Central memory CD4-positive, alpha-beta T cell (primary cell): ENCODE measurements around the gene PPARG.

ENCODE experiments used
- DNase-seq: peaks from one replicate; pipeline ENCODE4 v3.0.0; 2022

PPARG gene

DNA sequence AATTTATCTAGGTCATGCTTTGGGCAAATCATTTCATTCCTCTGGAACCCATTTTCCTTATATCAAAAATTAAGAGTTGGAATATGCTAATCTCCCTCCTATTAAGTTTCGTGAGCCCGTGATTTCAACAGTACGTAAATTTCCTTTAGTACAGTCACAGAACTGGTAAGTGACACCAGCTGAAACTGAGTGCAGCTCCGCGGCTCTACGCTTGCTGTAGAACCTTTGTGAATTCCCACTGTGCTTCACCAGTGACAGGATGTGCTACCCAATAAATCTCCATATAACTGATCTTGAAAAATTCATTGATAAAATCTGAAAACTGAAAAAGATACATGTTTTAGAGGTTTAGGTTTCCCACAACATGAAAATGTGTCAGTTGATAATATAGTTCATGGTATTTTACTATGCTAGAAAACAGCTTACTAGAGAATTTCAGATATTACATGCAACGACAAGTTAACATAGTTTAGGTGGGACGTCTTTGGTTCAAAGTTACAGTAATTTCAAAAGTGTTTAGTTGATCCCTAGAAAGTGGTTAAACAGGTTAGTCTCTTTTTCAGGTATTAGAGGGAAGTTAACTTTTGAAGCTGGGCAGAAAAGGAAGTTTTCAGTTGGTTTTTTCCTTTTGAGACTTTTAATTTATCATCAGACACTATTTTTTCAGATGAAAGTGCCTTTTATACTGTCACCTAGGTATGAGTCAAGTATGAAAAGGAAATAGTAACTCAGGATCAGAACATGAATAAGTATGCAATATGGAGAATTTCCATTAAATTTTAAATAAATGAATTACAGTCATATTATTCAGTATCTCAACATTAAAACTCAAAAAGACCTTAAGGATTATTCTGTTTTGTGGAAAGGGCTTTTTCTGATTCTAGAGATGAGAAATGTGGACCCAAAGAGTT is 57.0 kb downstream of the PPARG start:
- no peak for DNase-seq

DNA sequence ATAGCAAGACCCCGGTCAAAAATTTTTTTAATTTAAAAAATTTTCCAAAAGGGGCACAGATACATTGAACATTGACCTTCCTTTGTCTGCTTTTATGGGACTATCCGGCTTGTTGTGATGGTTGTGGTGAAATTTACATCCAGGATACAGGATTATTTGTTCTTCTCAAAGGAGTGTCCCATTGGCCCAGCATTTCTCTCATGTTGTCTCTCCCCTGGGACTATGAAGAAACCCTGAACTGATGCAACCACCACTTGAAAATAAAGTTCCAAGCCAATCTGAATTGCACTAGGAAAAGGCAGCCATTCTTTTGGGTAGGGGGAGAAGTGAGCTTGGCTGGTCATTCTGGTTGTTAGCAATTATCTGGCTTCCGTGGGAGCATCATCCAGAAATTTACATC is 58.4 kb downstream of the PPARG start:
- no peak for DNase-seq

DNA sequence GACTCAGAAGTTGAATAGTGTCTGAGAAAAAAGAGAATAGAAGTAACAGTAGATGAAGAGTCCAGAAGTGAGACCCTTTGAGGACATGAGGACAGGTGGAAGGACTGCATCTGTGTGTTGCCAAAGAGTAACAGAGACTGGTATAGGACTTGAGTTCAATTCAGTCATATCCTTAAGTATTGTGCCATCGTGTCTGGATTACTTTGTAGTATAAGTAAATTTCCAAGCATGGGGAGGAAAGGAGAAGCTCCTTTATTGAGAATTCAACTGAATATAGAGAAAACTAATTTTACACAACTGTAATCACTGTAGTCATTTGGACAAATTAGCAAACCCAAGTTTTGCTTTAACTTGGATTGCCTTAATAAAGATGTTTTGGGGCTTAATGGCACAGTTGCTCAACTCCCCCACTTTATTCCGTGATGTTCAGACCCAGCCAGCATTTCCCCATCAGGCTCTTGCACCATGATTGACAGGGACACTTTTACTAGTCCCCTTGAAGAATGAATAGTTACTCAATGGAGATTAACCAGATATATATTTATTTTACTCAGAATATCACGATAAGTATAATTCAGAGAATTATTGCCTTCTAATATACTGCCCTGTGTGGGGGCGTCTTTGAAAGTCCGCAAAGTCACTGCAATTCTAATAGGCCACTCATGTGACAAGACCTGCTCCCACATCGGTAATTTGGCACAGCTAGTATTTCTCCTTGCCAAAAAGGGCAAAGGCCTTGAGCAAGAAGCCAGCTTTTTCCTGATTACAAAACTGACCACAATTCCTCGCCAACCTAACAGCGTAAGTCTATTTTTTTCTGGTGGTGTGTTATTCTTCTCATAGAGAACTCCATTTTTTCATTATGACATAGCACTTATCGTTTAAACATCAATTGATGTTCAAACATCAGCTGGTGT is 61.3 kb downstream of the PPARG start:
- no peak for DNase-seq

- DNase-seq, result no peak
Observed at GRCh38 chr3:12351145-12351544, 62.3 kb downstream of the PPARG start.

DNA sequence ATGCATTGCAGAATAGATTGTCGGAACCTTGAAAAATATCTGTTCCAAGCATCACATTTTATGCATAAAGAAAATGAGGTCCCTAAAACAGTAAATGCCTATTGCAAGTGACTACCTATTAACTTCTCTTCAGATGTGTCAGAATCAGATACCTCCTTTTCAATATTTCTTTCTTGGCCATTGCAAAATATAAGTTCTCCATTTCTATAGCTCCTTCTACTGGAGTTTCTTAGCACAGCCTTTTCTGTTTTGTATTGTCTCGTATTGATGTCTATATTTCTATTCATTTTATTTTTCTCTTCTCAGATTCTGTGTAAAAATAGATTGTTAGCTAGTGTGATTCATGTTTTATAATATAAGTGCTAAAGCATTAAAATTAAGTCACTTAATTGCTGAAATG is 63.4 kb downstream of the PPARG start:
- DNase-seq, result no peak

DNA sequence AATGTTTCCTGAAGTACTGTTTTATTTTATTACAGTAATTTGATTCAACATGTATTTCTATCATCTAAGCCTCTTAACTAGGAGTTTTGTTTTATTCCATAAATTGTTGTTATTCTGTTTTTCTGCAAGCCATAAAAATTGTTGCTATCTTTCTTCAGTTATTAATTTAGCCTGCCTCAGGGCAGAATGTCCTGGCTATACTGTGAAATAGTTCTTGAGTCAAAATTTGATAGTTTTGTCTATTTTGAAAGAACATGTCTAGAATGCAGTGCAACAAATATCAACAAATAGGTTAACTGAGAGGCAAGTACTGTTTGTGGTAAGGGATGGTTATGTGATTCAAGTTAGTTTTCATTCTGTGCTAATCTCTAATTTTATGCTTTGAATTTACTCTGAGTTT is 63.9 kb downstream of the PPARG start:
- DNase-seq, result no peak

DNA sequence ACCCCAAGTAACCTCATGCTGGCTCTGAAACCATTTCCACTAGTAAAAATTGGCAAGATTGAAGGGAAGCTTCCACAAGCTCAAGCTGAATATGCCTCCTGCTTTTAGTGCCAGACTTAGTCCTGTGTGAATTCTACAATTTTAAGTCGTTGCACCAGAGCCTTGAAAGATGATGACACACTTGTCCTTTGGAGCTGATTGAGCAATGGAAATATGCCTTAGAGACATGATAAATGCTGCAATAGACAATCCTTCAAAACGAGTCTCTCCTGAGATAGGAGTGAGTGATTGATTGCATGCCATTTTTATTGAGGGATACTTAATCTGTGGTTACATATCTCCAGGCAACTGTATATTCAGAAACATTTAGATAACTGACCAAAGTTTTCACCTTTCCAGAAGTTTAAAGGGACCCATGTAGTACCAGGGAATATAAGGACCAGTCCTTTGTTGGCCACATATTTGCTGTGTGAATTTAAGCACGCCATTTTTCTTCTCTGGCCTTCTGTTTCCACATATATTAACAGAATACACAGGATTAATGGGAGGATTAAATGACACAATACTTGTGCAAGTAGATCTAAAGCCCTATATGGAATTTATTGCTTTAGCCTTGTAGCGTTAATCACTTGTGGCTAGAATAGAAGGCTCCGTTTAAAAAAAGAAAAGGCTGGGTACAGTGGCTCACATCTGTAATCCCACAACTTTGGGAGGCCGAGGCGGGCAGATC is 65.1 kb downstream of the PPARG start:
- no peak for DNase-seq

DNA sequence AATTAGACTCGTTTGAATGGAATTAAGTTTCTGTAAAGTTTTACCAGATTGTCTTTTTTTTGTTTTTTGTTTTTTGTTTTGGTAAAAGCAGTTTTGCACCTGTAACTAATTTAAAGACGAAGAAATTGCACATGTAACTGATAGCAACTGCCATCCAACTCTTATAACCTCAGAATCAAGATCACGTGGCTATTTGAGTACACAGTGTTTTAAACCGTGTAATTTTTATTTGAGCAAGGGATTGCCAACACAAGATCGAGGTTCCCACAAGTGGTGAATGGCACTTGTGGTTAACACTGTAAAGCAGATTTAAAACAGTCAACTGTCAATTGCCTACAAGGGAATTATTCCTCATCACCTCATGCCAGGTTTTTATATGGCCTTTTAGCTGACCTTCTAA is 67.3 kb downstream of the PPARG start:
- no peak for DNase-seq

DNA sequence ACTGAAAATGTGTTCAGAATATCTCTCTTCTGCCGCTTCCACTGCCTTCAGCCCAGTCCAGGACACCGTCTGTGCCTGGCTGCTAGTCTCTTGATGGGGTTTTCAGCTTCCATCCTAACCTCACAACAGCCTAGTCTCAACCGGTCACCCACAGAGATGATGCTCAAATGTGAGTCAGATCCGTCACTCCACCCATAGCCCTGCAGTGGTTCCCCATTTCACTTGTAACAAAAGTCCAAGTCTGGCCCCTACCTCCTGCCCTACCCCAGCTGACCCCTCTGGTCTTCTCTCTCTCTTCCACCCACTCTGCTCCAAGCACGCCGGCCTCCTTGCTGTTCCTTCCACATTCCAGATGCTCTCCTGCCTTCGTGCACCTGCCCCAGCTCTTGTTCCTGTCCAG is 68.1 kb downstream of the PPARG start:
- DNase-seq, result no peak

GRCh38 chr3:12357456-12357855 is 68.6 kb downstream of the PPARG start:
- no peak for DNase-seq

DNA sequence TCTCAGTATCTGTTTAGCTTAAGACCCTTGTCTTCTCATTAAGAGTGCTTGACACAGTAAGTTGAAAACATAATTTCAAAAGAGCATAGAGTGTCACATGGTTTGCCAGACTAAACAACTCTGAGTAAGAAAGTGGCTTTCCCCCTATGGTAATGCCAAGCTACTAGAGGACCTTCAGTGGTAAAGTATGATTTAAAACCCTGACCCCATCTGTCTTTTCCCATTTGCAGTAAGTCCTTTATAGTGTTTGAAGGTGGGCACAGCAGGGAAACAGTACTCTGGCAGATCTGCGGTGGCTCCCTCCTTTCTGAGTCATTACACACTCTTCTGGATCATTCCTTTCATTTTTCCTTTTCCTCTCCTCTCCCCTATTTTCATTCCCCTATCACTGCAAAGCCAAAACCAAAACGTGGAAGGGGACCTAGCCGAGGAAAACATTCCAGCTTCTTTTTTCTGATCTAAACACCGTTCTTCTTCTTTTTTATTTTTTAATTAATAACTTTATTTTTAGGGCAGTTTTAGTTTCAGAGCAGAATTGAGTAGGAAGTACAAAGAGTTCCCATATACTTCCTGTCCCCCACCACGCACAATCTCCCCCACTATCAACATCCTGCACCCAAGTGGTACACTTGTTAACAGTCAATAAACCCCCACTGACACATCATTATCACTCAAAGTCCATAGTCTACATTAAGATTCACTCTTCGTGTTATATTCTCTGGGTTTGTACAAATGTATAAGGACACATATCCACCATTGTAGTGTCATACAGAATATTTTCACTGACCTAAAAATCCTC is 74.7 kb downstream of the PPARG start:
- DNase-seq, result no peak

DNA sequence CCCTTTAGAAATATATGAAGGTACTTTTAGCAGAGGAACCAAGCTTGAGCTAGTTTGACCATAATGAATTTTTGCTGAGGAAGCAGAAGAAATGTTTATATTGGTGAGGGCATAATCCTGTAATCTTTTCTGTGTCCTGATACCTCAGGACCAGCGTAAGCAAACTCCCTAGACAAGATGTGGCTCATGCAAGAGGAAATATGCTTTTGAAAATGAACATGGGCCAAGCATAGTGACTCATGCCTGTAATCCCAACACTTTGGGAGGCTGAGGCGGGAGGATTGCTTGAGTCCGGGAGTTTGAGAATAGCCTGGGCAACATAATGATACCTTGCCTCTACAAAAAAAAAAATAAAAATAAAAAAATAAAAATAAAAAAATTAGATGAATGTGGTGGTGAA is 78.5 kb downstream of the PPARG start:
- no peak for DNase-seq

DNA sequence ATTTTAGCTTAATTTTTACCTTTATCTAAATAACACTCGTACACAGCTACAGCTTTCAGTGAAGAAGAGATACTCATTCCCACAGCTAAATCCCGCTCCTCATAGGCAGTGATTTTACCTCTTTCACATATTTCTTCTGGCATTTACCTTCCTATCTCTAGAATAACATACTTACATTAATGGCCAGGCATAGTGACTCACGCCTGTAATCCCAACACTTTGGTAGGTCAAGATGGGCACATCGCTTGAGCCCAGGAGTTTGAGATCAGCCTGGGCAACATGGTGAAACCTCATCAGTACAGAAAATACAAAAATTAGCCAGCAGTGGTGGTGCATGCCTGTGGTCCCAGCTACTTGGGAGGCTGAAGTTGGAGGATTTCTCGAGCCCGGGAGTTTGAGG is 80.2 kb downstream of the PPARG start:
- no peak for DNase-seq

GRCh38 chr3:12369598-12369997 is 80.7 kb downstream of the PPARG start:
- no peak for DNase-seq

- no peak for DNase-seq
Observed at GRCh38 chr3:12370758-12371157, 81.9 kb downstream of the PPARG start.

- DNase-seq, result no peak
Observed at GRCh38 chr3:12371525-12372140, 82.8 kb downstream of the PPARG start.

DNA sequence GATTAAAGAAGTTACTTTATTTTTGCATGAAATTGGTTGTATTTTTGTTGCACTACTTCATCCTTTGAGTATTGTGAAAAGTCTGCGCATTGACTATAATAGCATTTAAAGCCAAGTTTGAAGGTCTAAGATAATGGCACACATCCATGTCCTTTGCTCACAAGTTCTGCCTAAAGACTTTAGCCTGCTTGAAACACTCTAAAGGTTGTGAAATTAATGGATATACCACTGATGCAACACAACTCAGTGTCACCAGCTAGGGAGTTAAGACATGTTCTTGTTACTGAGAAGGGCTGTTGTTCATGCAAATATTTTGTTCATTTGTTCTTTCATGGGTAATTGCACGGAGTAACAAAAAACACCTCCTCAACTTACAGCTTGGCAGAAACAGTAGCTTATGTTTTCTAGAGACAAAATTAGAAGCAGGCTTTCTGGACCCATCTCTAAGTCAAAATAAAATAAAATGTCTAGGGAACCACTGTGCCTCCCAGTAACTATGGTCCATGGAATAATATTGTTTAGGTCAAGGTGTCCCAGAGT is 83.9 kb downstream of the PPARG start:
- no peak for DNase-seq

DNA sequence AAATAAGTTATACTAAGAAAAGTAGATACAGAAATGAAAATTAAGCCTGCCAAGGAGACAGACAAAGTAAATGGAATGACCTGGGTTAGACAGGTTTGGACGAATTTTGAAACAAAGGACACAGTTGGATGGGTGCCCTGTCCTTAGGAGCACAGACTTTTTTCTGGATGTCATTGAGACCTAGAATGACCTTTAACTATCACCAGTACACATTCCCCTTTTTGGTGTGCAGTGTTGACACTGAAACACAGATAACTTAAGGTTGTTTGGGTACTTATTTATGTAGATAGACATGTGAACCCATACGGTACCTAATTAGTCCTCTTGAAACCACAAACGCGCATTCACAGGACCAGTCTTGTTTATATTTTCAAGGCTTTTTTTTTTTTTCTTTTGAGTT is 86.7 kb downstream of the PPARG start:
- no peak for DNase-seq

DNA sequence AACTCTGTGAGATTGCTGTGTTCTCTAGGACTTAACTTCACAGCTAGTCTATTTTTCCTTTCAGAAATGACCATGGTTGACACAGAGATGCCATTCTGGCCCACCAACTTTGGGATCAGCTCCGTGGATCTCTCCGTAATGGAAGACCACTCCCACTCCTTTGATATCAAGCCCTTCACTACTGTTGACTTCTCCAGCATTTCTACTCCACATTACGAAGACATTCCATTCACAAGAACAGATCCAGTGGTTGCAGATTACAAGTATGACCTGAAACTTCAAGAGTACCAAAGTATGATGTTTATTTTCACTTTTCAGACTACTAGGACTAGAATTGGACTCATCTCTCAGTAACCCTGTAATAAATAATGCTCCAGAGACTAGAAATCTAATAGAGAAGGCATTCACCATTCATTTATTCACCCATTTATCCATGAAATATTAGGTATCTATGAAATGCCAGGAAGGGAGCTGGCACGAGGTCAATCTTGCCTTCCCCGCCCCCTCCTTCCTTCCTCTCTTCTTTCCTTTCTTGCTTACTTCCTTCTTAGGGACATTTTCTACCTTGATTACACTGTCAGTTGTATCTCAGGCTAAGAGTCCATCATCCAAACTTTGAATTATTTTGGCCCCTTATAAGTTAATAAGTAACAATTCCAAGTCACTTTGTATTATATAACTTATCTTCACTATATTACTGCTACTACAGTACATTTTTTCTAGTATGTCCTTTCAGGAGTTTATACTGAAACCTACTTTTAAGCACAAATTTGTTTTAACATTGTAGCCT is 91.0 kb downstream of the PPARG start:
- DNase-seq, result no peak

DNA sequence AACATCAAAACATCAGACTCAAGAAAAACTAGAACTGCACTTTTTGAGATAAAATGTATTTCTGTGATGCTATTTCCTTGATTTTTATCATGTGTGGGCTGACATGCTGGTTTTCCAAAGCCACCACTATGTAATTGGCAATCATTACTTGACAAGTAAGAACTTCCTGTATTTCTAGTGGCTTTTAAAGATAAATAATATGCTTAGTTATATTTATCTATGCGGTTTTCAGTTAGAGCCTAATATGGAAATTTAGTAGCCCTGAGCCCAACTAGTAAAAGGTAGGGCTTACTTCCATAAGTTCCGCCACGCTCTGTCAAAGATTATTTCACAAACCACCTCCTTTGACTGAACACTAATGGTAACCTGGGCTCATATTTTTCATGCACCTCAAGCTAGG is 91.6 kb downstream of the PPARG start:
- DNase-seq, result no peak

- DNase-seq, result no peak
Observed at GRCh38 chr3:12381199-12381598, 92.3 kb downstream of the PPARG start.
